ENCODE data around the gene CITED2.

Gene CITED2

GRCh38 chr6:139330306-139330705, 44.1 kb downstream of the CITED2 start:
- no peak for DNase-seq (ENCODE audit: low read depth in 2 of 2)

- DNase-seq (ENCODE audit: low read depth in 2 of 2): no peak
Measured at GRCh38 chr6:139329224-139329623, 45.2 kb downstream of the CITED2 start.

- DNase-seq (ENCODE audit: low read depth in 2 of 2): no peak
Measured at GRCh38 chr6:139327038-139327437, 47.4 kb downstream of the CITED2 start.

- no peak for DNase-seq (ENCODE audit: low read depth in 2 of 2)
Measured at GRCh38 chr6:139325686-139326085, 48.8 kb downstream of the CITED2 start.

GRCh38 chr6:139325125-139325524, 49.3 kb downstream of the CITED2 start:
- no peak for DNase-seq (ENCODE audit: low read depth in 2 of 2)

- DNase-seq (ENCODE audit: low read depth in 2 of 2): no peak
Measured at GRCh38 chr6:139324301-139324555, 50.2 kb downstream of the CITED2 start.

GRCh38 chr6:139323511-139324300, 50.7 kb downstream of the CITED2 start:
- no peak for DNase-seq (ENCODE audit: low read depth in 2 of 2)
